ENCODE data around the gene ELOB.

- TF ChIP-seq EZH2 (IDR thresholded peaks at IDR 0.05; ENCODE audit: borderline replicate concordance, low read depth, low read length, severe bottlenecking), result no peak
- TF ChIP-seq CTCF (IDR thresholded peaks at IDR 0.05; ENCODE audit: borderline replicate concordance, extremely low read depth, low read length, poor library complexity, severe bottlenecking), result no peak
Observed at GRCh38 chr16:2755158-2755557, 21.9 kb downstream of the ELOB start.

All from DND-41 (cell line).